ENCODE results near the gene MCF2L.

MCF2L gene

GRCh38 chr13:112951674-112952371 lies 17.2 kb upstream of the MCF2L start:
- DNase-seq = no peak

- no peak for DNase-seq
Observed at GRCh38 chr13:112952759-112953551, 16.1 kb upstream of the MCF2L start.

- no peak for DNase-seq
Observed at GRCh38 chr13:112953591-112954487, 15.2 kb upstream of the MCF2L start.

GRCh38 chr13:112954488-112955270 lies 14.3 kb upstream of the MCF2L start:
- no peak for DNase-seq

GRCh38 chr13:112955271-112955937 lies 13.6 kb upstream of the MCF2L start:
- DNase-seq = no peak

GRCh38 chr13:112955956-112956355 lies 13.1 kb upstream of the MCF2L start:
- DNase-seq = no peak

- DNase-seq = no peak
Observed at GRCh38 chr13:112956571-112957294, 12.3 kb upstream of the MCF2L start.

- DNase-seq = no peak
Observed at GRCh38 chr13:112957295-112957677, 11.7 kb upstream of the MCF2L start.

- no peak for DNase-seq
Observed at GRCh38 chr13:112958127-112958989, 10.7 kb upstream of the MCF2L start.

GRCh38 chr13:112959206-112959605 lies 9.8 kb upstream of the MCF2L start:
- DNase-seq = no peak

- DNase-seq = no peak
Observed at GRCh38 chr13:112959701-112960542, 9.1 kb upstream of the MCF2L start.

- no peak for DNase-seq
Observed at GRCh38 chr13:112960706-112961105, 8.3 kb upstream of the MCF2L start.

GRCh38 chr13:112961457-112962369 lies 7.3 kb upstream of the MCF2L start:
- DNase-seq = no peak

GRCh38 chr13:112962396-112962795 lies 6.6 kb upstream of the MCF2L start:
- DNase-seq = no peak

GRCh38 chr13:112962911-112963625 lies 5.9 kb upstream of the MCF2L start:
- no peak for DNase-seq

- DNase-seq = no peak
Observed at GRCh38 chr13:112963641-112964040, 5.4 kb upstream of the MCF2L start.

GRCh38 chr13:112964971-112965492 lies 4.0 kb upstream of the MCF2L start:
- DNase-seq = no peak

Data from T1000 (cell line).